ENCODE results near the gene CACNG5.
"Not testable (repeated sequence)": the region's sequence is repeated elsewhere in the genome, so short reads cannot be mapped to it uniquely, and the experiment has no call there.

The CACNG5 gene

GRCh38 chr17:66850692-66851091 lies 15.8 kb downstream of the CACNG5 start:
- DNase-seq, result no peak

DNA sequence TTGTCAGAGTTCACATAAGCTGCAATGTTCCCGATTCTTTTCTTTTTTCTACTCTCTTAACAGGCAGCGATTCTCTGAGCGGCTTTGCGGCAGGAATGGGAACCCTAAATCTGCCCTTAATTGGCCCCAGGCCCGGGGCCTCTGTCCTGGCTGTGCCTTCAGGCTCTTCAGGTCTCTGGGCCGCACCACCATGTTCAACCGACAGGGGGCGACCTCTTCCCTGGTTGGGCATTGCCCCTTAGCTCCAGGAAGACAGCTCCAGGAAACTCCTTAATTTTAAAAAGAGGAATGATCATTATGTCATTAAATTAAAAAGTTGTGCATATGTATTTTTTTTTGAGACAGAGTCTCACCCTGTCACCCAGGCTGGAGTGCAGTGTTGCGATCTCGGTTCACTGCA lies 20.3 kb downstream of the CACNG5 start:
- peak; percentile 75 for DNase-seq

DNA sequence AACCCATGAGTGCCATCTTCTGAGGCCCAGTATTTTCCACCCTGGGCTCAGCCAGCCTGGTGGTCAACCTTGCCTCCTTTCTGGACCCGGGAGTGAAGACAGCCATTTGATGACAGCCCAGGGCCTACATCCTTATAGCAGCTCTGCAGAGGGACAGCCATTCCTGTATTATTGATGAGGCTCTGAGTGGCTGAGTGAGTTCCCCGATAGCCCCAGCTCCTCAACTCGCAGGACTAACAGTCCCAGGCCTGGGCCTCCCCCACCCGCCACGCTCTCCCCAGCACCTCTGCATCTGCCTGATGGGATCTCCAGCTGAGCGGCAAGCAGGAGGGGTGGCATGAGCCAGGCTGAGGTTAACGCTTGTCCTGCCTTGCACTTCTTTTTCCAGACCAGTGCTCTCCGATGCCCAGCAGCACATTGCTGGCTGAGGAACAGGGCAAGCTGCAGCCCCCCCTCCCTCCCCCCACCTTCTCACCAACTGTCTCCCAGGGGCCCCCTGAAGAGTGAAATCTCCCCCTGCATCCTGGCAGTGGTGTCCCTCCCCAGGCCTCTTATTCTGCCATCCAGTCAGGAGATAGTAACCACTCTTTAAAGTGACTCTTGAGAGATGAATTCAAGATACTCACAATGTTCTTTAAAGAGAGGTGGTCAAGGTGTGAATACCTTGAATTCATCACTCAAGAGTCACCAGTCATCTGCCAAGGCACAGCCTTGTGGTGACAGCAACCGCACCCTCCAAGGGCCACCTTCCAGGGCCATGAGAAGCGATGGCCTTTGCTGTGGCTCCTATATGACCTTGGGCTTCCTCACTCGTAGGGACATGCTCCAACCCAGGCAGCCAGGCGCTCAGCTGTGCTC lies 23.5 kb downstream of the CACNG5 start:
- no peak for DNase-seq

- DNase-seq, result no peak
These were observed 24.4 kb downstream of the CACNG5 start for GRCh38 chr17:66859353-66859752.

GRCh38 chr17:66860204-66860603 lies 25.3 kb downstream of the CACNG5 start:
- no peak for DNase-seq

DNA sequence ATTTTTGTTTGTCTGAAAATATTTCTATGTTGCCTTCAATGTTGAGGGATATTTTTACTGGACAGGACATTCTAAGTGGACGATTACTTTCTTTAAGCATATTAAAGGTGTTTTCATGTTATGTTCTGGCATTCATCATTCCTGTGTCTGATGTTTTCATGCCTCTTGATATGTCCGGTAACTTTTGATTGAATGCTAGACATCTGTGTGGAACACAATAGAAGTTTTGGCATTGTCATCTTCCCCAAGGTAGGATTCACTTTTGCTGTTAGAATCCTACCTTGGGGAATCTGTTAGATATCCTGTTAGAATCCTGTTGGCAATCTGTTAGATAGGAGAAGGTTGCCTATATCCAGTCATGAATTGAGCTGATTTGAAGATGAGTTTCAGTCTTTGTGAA lies 28.9 kb downstream of the CACNG5 start:
- DNase-seq, result no peak

GRCh38 chr17:66865151-66865550 lies 30.2 kb downstream of the CACNG5 start:
- DNase-seq, result no peak

- DNase-seq, result no peak
These were observed 39.0 kb downstream of the CACNG5 start for GRCh38 chr17:66873962-66874361.

- no peak for DNase-seq
These were observed 50.0 kb downstream of the CACNG5 start for GRCh38 chr17:66884931-66885330.

GRCh38 chr17:66885417-66885816 lies 50.5 kb downstream of the CACNG5 start:
- no peak for DNase-seq

DNA sequence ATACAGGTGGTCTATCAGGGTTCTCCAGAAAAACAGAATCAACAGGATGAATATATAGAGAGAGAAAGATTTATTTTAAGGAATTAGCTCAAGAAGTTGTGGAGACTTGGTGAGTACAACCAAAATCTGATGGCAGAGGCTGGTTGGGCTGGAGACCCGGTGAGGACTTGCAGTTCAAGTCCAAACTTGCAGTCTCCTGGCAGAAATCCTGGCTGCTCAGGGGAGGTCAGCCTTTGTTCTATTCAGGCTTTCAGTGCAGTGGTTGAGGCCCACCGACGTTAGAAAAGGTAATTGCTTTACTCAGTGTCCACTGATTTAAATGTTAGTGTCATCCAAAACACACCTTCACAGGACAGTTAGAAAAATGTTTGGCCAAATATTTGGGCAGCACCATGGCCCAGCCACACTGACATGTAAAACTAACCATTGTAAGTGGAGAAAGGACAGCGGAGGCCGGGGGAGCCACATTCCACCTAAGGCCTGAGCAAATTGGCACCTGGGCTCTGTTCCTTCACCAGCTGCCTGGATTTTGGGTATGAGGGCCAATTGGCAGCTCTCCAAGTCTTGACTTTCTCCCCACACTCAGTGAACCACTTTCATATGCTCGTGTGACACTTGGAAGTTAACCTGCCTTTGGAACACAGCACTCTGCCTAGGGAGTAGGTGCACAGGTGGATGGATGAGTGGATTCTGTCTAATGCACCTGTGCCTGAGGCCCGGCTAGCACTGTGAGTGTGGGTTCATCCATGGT lies 54.7 kb downstream of the CACNG5 start:
- DNase-seq, result peak; percentile 24

DNA sequence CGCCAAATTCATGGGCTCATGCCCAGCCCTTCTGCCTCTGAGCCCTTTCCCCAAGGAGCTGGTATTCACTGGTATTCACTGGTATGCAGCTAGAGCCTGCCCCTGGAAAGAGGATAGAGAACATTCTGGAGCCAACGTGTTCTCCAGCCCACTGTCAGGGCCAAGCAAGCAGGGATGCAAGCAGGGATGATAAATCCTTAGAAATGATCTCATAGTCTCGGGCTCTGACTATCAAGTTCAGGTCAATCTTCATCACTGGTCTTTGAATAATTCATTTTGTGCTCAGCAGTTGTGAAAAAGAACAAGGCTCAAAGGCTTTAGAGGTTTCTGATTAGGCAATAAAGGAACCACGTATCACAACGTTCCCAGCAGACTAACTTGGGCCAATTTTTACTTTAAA lies 57.3 kb downstream of the CACNG5 start:
- DNase-seq, result no peak

- no peak for DNase-seq
These were observed 58.5 kb downstream of the CACNG5 start for GRCh38 chr17:66893382-66893781.

GRCh38 chr17:66893863-66894262 lies 58.9 kb downstream of the CACNG5 start:
- DNase-seq, result no peak

GRCh38 chr17:66897141-66897540 lies 62.2 kb downstream of the CACNG5 start:
- DNase-seq, result no peak

GRCh38 chr17:66898536-66898935 lies 63.6 kb downstream of the CACNG5 start:
- no peak for DNase-seq

DNA sequence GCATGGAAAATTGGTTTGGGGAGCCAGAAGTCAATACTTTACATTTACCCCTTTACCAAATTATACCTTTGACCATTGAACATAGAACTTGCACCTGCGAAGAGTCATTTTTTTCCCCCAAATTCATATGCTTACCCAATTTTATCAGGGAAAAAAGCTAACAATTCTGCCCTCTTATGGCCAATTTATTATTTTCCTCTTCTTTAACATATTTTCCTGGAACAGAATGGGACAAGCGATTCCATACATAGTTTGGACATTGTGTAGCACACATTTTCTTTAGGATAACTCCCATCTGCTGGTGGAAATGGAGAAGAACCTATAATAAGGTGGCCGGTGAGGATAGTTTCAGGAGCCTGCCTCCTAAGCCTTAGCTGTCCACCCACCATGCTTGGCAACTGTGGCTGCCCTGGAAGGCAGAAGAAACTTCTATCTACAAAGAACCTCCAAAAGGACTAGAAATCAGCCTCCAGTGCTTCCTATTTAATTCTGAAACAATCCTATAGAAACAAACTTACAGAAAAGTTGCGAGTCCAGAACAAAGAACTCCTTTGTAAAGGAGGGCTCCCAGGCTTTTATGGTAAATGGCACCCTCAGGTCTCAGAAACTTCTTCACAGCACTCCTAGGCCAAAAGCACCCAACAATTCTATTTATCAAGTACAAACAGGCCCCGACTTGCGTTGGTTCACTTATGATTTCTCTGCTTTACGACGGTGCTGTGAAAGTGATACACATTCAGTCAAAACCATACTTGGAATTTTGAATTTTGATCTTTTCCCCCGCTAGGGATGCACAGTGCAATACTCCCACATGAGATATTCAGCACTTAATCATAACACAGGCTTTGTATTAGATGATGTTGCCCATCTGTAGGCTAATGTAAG lies 65.5 kb downstream of the CACNG5 start:
- DNase-seq, result no peak

DNA sequence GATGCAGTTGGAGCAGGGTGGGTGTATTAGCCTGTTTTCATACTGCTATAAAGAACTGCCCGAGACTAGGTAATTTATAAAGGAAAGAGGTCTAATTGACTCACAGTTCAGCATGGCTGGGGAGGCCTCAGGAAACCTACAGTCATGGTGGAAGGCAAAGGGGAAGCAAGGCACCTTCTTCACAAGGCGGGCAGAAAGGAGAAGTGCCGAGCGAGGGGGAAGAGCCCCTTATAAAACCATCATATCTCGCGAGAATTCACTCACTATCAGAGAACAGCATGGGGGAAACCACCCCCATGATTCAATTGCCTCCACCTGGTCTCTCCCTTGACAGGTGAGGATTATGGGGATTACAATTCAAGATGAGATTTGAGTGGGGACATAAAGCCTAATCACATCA lies 68.4 kb downstream of the CACNG5 start:
- not testable (repeated sequence) for DNase-seq

DNA sequence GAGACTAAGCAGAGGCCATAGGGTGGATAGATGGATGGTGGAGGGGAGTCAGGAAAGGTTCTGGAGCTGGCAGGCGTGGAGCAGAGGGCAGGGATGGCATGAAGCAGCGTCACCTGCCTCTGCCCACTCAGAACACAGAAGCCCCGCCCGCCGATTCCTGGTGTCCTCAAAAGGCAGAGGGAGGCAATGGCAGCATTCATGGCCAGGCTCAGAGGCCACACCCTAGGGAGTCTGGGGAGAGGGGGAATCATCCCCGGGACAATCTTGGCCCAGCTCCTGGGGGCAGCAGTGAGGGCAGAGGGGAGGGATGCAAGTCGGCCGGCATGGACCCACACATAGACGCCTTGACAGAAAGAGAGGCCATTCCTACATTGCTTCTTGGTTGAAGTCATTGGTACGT lies 68.9 kb downstream of the CACNG5 start:
- DNase-seq, result no peak

DNA sequence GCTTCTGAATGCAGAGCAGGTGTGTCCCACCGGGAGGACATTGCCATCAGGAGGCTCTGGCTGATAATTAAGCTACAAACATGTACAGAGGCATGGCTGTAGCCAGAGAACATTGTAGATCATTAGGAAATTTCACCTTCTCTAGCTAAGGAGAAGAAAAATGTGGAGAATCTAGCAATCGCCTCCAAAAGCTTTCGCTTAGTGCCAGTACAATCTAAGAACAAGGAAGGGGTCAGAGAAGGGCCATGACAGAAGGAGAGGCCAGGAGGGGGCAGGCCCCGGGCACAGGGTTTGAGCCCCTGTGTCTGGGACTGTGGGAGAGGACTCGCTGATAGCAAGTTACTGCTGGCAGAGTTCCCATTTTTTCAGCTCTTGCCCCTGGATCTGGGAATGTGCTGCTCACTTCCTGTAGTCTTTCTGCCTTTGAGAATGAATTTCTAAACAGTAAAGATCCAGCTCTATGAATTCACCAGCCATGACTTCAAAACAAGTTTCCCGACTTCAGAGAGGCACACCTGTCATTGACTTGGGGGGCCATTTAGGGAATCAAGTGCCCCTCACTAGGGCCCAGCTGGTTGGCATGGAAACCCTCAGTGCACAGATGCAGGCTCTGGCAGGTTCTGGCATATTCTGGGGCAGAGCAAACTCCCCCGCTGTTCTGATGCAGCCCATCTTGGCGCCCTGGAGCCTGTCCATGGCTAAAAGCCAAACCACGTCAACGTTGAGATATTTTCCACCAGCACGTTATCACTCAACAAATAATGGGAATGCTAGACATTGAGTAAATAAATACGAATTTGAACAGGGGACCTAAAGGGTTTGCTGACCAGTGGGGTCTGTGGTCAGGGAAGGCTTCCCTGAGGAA lies 70.1 kb downstream of the CACNG5 start:
- no peak for DNase-seq

DNA sequence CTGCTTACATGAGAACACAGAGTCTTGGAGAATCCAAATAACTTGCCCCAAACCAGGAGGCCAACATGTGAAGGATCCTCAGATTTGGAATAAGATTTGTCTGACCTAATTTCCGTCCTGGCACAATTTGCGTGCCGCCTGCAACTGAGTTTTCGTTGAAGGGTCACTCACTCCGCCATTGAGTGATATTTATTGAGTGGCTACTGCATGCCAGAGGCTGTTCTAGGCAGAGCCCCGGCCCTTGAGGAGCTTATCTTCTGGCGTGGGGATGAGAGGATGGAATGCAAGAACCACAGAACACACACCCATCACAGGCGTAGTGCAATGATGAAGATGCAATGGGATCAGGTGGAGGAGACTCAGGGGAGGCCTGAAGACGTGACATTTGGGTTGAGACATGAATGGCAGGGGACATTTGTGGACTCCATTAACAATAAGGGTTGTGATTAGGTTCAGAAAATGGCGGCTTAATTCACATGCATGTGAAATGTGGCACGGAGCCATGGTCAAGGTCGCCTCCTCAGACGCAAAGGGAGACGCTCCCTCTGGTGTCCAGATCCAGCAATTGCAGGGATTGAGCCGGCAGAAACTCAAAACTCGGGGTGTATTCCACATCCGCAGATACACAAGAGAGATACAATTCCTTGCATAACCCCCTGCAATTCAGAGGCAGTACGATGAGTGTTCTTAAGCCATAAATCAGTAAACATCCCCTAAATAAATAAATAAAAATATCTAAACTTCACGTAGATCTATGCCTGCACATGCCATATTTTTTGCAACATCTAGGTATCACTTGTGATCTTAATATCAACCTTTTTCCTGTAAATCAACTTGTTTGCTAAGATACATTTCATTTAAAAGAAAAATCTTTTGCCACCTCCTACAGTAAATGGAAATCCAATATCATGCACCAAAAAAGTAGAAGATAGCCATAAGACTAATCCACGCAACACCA lies 71.7 kb downstream of the CACNG5 start:
- peak; percentile 84 for DNase-seq
